Colon (tissue), 2 donors: ENCODE measurements around the gene ARHGAP30.

Source experiments
- FAIRE-seq: peaks from 2 replicates; lab custom pipeline; 2012; peaks lifted over from hg19 to GRCh38; lab: Jason Lieb, UNC
- donor health status: control.
- donor health status: control.

ARHGAP30 gene

DNA sequence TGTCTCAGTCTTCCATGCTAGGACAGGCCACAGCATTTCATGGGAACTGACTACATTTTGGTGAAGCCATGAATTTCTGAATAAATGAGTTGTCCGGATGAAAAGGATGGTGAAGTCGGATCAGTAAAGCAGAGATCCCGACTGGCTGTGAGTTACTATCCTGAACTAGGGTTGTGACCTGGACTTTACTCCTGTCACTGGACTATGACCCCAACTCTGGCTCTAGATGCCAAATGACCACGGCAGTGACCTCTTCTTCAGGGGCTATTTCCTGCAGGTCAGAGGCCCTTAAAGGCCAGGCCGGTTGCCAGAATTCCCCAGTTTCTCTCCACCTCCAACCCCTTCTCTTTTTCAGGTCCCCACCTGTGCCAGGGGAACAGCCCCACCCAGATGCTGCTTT, 21.4 kb upstream of the ARHGAP30 start:
- no peak for FAIRE-seq

DNA sequence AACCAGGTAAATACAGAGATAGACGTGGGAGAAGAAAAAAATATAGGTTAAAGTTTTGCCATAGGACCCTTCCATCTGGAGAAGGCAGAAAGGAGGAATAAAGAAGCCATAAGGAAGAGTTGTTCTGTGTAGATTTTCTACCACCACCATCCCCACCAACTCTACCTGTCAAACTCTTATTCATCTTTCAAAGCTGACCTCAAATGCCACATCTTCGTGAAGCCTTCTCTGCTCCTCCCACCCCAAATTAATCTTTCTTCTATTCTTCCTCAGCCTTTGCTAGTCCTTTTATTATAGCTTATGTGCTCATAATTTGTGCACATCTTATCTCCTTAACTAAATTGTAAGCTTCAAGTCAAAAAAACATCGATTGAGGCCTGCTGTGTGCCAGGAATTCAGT, 20.9 kb upstream of the ARHGAP30 start:
- FAIRE-seq: no peak

DNA sequence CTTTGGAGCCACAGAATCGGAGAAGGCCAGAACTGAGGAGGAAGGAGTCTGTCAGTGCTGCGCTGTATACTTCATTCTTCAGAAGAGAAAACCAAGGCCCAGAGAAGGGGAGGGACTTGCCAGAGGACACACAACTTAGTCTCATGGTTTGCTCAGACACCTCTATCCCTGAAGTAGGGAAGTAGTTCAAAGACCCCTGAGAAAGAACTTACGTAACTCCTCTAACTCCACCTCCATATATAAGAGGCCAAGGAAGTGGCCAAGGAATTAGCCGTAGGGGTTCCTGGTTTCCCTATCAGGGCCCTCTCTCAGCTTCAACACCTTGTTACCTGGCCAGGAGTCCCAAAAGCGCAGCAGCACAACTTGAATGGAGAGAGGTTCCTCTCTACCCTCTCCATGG, 20.2 kb upstream of the ARHGAP30 start:
- FAIRE-seq: no peak

DNA sequence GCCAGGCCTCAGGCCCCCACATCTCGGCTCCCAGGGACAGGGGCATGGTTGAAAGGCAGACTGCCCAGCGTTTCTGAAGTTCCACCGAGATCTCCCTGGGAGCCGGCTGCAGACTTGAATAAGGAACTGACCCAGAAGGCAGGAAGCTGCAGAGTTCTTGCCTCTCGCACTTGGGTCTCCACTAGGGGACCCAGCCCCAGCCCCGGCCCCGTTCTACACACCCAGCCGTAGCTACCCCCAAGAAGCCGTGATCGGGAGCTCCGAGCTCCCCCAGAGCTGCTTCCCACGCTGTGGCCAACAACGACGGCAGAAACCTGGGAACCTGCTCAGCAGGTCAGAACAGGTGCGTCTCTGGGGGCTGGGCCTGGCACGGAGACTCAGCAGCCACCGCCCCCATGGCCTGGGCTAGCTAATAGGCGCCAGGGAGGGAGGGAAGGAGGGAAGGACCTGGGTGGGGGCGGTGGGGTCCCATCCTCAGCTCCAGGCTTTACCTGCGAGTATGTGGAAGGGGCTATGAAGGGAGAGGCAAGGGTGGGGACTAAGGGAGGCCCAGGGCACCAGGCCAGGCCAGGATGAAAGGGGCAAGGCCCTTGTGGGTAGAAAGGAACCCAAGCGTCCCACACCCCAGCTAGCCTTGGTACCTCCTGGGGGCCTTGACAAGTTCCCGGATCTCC, 19.7 kb upstream of the ARHGAP30 start, which contains the start of gene NECTIN4:
Gene NECTIN4, minus strand, starts transcription at position 308 of the 674 bp plus-strand sequence. Its CDS starts 262 bp downstream, at position 46.
- no peak for FAIRE-seq

DNA sequence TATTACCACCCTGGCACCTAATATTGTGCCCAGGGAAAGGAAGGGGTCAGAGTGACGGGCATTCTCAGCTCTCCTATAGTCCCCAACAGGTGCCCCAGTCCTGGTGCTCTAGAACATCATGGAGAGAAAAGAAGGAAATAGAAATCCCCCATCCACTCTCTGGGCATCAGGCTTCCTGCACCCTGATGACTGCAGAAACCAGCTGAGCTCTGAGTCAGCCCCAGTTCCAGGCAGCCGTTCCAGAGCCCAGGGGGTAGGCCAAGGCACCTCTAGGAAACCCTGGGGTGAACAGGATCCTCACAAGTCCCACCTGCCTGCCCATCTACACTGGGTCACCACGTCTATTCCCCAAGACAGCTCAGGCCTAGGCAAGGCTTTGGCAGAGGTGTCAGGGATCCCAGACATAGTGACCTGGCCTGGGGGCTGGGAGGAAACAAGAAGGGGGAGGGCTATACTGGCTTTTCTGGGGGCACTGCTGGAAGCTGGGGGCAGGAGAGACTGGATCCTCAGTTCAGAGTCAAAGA, 19.0 kb upstream of the ARHGAP30 start:
- no peak for FAIRE-seq

DNA sequence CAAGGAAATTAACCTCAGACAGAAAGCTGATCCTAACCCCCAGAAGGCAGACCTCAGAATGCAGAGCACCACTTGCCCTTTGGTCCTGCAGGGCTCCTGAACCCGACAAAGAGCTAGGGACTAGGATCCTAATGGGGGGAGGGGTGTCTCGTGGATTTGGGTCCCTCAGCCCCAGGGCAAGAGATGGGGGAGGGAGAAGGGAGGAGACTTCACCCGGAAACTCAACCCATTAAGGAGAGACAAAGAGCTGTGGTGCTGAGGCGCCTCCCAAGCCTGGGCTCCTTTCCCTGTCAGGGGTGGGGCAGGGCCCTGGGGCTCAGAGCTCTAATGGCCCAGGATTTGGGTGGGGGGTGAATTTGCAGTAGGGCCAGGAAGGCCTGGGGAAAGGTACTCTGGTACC, 16.8 kb upstream of the ARHGAP30 start:
- no peak for FAIRE-seq

DNA sequence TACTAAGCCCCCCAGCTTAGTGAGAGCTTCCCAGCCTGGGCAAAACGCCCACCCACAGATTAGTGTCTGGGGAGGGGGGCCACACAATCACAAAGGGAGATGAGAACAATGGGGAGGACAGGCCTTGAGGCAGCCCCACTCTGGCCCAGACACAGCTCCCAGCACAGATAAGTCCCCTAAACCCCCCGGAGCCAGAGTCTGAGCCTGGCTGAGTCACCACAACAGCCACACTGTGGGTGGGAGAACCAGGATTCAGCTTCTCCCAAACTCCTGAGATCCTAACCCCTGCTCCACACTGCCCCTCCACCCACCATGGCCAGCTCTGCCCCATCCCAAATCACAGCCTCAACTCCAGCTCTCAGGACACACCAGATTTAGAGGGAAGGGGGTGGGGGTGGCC, 15.5 kb upstream of the ARHGAP30 start:
- FAIRE-seq: no peak

DNA sequence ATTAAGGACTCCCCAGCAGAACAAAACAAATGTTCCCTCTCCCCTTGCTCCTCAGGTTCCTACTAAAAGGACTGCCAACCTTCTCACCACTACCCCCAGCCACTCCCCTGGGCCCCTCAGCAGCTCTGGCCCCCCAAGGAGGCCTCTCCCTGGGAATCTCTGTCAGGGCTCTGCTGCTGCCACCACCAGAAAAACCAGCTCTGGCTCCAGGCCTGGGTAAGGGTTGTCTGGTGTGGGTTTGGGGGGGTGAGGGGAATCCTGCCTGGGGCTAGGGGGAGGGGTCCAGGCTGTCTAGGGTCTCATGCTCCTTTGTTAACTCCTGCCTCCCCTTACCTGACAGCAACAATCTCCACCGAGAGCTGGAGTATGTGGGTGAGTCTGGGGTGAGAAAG, 14.9 kb upstream of the ARHGAP30 start:
- FAIRE-seq: no peak

DNA sequence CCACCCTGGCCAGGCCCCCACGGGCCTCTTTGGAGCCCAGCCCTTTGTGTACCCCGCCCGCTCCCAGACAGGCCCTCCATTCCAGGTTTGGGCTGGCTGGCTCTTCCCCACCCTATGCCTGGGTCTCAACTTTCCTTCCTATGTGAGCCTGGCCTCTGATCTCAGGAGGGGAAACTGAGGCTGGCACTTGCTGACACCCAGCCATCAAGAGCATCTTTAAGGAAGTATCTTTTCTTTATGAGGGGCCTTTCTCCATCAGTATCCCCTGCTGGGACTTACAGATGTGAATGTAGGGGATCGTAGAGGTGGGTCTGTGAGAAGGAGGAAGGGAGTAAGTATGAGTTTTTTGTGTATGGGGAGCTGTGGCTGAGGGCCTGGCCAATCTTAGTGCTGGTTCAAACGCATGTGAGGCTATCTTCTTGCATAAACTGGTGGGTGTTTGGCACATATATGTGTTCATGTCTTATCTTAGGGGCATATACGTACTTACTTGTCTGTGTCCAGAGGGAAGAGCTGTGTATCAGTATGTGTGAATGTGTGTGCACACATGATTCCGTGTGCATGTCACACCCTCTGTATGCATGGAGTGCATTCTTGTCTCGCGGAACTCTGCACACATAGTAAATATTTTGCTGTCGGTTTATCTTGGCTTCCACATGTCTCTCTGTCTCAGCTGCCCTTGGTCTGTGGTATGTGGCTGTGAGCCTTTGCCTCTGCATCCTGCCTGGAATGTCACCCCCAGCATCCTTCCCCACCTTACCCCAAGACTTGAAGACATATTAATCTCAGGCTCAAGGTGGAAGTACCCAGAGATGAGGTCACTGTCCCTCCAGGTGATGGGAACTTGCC, 14.3 kb upstream of the ARHGAP30 start:
- no peak for FAIRE-seq

DNA sequence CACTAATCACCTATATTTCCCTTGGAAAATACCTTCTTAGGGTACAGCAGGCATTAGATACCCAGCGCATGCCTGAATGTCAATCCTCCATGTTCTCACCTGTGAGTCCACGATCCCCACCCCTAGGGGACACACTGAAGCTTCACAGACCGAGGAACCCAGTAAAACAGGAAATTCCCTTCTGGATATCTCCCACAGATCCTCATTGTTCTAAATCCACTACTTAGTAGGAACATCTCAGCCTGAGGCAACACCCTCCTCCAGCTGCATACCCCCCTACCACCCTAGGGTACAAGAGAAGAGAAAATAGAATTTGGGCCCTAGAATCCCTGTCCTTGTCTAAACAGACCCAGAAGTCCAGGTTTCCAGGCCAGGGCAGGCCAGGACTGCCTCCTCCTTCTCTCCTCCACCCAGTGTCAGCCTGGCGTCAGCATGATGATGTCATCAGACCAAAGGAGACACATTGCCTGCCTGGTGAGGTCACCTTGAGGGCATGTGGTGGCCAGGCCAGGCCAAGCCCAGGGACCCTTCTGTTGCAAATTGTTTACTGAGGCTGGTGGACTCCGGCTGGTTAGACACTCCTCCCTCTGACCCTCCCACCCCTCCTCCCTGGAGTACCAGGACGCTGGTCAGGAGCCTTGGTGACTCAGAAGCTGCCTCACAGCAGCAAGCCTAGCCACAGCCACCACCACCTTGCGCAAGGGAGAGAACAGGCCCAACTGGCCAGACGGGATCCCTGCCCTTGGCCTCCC, 13.5 kb upstream of the ARHGAP30 start:
- FAIRE-seq: no peak

DNA sequence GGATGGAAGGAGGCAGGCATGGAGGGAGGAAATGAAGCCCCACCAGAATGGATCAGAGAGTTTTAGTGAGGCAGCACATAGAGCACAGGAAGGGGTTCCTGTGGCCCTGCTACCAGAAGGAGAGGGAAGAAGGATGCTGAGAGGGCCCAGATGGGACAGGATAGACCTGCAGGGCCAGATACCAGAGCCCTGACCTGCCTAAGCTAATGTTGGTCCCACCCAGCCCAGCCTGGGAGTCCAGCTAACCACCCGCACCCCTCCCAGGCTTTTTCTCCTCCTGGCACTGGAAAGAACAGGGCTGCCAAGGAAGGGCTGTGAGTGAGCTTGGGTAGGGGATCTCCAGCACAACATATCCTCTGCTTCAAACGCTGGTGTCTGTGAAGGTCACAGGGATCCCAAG, 12.8 kb upstream of the ARHGAP30 start:
- FAIRE-seq: no peak

DNA sequence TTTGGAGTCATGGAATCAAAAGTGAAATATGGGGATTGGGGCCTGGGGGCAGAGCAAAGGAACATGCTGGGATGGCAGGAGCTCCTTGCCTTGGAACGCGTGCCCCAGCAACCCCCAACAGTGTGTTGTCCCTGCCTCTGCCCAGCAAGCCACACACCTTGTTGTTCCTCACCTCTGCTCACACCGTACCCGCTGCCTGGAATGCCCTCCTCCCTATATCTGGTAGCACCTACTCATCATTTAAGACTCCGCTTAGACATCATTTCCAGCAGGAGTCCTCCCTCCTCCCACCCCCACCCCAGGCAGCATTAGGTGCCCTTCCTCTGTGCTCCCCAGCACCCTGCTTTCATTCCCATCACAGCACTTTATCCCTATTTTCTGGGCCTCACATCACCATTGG, 11.8 kb upstream of the ARHGAP30 start:
- FAIRE-seq: no peak

DNA sequence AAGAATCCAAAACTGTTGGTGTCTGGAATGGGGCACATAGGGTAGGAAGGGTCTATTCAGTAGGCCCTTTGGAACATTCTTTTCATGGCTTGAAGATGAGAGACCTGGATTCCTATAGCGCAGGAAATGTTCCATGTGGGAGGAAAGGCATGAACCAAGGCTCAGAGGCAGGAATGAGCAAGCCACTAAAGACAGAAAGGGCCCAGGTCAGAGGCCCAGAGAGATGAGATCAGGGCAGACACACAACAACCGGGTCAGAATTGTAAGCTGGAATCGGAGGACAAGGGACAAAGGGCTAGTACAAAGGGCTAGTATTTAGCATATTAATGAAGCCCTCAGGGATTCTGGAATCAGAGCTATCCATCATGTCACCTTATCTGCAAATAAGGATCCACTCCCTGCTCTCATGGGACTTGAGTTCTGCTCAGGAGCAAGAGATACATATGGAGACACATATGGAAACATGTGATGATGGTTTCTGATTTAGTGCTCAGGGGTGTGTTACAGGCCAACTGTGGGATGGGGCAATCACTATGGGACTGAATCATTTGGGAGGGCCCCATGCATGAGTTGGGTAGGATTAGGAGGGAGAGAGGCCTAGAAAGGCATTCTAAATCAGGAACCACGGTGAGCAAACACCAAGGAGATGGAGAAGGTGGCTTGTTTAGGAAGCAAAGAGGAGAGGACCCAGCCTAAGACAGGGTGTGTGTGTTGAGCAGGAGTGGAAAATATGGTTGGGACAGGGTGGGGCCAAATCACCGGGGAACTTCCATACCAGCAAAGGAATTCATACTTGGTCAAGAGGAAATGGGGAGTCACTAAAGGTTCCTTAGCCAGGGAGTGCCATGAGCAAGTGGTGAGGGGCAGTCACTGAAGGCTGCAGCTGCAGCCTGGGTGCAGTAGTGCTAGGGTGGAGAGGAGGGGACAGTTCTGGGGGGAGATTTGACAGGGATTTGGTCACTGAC, 11.0 kb upstream of the ARHGAP30 start:
- FAIRE-seq: no peak

DNA sequence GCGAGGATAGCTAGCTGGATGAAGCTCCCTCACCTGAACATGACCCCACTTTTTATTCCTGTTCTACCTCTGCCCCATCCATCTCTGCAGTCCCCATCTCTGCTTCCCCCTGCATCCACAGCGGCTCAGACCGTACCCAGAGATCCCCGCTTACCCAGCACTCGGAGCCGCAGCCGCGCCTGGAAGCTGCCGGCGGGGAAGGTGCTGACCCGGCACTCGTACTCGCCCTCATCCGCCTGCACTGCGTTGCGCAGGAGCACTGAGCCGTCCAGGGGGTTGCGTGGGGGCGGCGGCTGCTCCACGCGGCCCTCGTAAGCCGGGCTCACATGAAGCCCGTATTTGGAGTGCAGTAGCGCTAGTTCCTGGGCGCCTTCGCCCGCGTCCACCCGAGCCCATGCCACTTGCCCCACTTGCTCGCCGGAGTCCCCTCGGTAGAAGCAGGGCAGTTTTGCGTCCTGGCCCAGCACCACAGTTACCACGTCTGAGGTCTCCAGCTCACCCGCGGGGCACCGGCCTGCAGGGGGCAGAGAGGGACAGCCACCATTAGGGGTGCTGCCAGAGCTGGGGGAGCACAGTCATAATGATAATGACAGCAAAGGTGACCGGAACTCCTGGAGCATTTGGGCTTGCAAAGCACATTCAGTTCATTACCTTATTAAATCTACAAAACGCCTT, 9.9 kb upstream of the ARHGAP30 start:
- FAIRE-seq: no peak

DNA sequence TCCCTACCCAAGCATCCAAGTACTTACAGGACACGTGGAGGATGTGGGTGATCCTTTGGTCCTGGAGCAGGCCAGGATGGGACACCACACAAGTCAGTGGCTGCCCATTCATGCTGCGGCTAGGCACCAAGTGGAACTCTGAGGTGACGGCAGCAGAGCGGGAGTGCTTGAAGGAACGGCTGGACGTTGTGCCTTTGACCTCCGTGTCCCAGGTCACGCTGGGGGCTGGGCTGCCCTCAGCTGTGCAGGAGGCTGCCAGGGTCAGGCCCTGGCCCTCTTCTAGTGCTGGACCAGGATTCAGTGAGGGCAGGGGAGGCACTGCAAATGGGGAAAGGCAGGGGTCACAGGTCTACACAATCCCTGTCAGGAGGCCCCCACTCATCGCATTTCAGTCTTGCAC, 7.7 kb upstream of the ARHGAP30 start:
- no peak for FAIRE-seq

DNA sequence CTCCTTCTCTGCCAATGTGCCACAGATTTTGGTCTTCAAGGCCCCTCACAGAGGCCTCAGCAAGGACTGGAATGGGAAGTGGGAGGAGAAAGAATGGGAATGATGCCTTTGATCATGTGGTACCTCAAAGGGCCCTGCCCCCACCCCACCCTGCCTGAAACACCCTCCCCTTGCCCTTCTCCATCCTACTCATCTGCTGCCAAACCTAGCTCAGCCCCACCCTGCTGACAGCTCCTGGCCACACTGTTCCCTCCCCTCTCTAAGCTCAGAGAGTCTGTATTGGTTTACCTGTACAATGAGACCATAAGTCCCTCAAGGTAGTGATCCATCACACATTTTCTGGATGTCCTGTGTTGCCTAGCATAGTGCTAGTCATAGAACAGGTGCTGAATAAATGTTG, 6.7 kb upstream of the ARHGAP30 start:
- no peak for FAIRE-seq

DNA sequence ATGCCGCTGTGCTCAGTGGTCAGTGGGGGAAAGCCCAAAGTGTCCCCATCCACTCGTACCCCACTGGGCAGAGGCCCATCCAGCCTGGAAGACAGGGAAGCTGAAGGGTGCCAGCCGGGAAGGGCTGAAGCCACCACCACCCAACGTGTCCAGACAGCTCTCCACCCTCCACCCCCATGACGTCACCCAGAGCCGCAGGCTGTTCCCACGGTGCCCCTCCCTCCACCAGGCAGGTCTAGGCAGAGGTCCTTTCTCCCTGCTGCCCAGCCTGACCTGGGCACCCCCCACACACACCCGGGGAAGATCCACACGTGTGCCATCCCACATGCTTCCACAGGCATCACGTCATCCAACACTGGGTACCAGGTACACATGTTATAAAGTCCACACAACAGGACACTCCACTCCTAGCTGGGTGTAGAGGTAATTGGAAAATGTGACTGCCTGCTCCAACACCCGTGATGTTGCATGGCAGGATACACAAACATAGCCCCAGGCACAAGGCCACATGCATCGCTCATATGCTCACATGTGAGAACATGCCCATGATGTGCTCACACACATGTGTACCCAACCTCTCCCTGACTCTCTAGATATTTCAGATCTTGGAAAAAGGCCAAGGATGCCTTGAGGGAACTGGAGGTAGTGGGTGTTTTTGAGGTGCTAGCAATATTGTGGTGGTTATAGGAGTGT, 5.1 kb upstream of the ARHGAP30 start:
- no peak for FAIRE-seq

DNA sequence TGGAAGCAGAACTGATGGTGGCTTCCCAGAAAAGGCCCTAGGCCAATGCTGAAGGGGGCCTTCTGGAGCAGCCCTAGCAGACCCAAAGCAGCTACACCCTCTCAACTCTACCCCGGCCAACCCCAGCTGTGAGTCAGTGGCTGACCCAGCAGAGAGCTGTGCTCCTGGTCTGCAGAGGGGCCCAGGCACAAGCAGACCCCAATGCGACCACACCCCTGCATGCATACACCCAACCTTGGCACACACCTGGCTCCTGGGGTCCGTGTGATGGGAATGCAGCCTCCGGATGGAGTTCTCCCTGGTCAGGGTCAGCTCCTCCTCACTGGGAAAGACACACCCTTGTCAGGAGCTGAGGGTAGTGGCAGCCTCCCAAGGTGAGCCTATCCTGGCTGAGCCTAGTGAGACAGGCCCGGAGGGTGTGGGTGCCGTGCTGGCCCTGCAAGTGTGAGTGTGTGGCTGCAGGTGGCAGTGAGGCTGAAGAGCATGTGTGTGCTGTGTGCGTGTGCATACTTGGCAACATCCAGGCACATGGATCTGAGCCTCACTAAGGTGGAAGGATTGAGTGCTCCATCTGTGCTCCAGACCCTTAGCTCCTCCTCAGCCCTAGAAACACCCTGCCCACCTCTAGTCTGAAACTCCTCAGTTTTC, 3.9 kb upstream of the ARHGAP30 start:
- no peak for FAIRE-seq

DNA sequence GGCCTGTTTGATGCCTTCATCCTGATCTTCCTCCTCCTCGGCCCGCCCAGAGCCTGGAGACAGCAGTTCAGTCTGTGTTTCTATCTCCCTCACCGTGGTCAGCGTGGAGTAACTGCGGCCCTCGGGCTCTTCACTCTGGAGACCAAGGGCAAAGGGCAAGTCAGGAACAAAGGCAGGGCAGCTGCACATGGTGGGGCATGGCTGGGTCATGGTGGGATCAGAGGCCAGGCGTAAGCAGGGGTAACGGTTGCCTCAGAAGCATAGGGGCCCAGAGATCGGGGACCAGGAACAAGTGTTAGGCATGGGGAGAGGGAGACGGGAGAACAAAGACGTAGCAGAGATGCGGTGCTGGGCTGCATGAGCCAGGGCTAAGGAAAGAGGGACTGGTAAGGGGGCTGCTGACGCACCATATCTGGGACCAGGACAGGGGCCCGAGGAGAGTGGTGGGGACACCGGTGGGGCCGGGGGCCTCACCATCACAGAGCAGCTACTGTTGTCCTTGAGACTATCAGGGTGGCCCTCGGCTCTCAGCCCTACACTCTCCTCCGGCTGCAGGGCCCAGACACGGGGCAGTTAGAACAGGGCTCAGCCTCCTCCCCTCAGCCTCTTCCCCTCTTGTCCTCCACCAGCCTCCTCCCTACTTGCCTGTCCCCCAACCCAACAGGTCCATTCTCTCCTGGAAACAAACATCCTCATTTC, 3.2 kb upstream of the ARHGAP30 start:
- no peak for FAIRE-seq
